H9 (cell line): ENCODE measurements around the gene VAV1. TPM values are rescaled to one million over a fixed set of nuclear protein-coding genes. Genes with fewer than 3 reads are reported as not detected.
"Not testable (repeated sequence)": the region's sequence is repeated elsewhere in the genome, so short reads cannot be mapped to it uniquely, and the experiment has no call there.

Source experiments
- DNase-seq: peaks from one replicate; pipeline ENCODE4 v3.0.0-alpha.2; 2017
- H2AFZ ChIP-seq: one replicate; pipeline ENCODE4 v1.6.1; 2013; ENCODE audit warnings: mild to moderate bottlenecking, low read length, control low read depth, moderate library complexity
- H2AK5ac ChIP-seq: 2 replicates; pipeline ENCODE4 v1.6.1; 2013; ENCODE audit warnings: low read length, control low read depth, mixed read lengths; ENCODE audit not compliant: insufficient read length
- H2BK120ac ChIP-seq: one replicate; pipeline ENCODE4 v1.6.1; 2013; ENCODE audit warnings: low read depth, mild to moderate bottlenecking, low read length, control low read depth, inconsistent platforms; ENCODE audit not compliant: poor library complexity, severe bottlenecking
- H2BK12ac ChIP-seq: 2 replicates; pipeline ENCODE4 v1.6.1; 2013; ENCODE audit warnings: low read length, control low read depth, mixed read lengths, low read depth; ENCODE audit not compliant: insufficient read length
- H2BK15ac ChIP-seq: 2 replicates; pipeline ENCODE4 v1.6.1; 2013; ENCODE audit warnings: low read depth, low read length, control low read depth
- H2BK20ac ChIP-seq: one replicate; pipeline ENCODE4 v1.6.1; 2013; ENCODE audit warnings: low read depth, mild to moderate bottlenecking, low read length, control low read depth, inconsistent platforms; ENCODE audit not compliant: poor library complexity, severe bottlenecking
- H2BK5ac ChIP-seq: 2 replicates; pipeline ENCODE4 v1.6.1; 2013; ENCODE audit warnings: low read length, control low read depth, mixed read lengths; ENCODE audit not compliant: insufficient read length
- H3K14ac ChIP-seq: 2 replicates; pipeline ENCODE4 v1.6.1; 2013; ENCODE audit warnings: low read length, control low read depth; ENCODE audit not compliant: insufficient read depth
- H3K18ac ChIP-seq: 2 replicates; pipeline ENCODE4 v1.6.1; 2013; ENCODE audit warnings: low read depth, mild to moderate bottlenecking, mixed read lengths, low read length, control low read depth; ENCODE audit not compliant: insufficient read length
- H3K23ac ChIP-seq: 2 replicates; pipeline ENCODE4 v1.6.1; 2013; ENCODE audit warnings: low read length, control low read depth, mixed read lengths, low read depth; ENCODE audit not compliant: insufficient read length
- H3K23me2 ChIP-seq: 2 replicates; pipeline ENCODE4 v1.6.1; 2013; ENCODE audit warnings: low read depth, mild to moderate bottlenecking, mixed read lengths, low read length, control low read depth; ENCODE audit not compliant: insufficient read length, poor library complexity, severe bottlenecking
- H3K27ac ChIP-seq: 2 replicates; pipeline ENCODE4 v1.5.1; 2013; ENCODE audit warnings: low read length, control low read depth, mixed read lengths, low read depth; ENCODE audit not compliant: insufficient read length
- H3K27me3 ChIP-seq: 2 replicates; pipeline ENCODE4 v1.6.1; 2013; ENCODE audit warnings: low read length, control low read depth, inconsistent platforms; ENCODE audit not compliant: insufficient read depth
- H3K4ac ChIP-seq: 2 replicates; pipeline ENCODE4 v1.6.1; 2013; ENCODE audit warnings: low read depth, mild to moderate bottlenecking, control low read depth, inconsistent platforms, low read length, moderate library complexity
- H3K4me1 ChIP-seq: 2 replicates; pipeline ENCODE4 v1.6.1; 2013; ENCODE audit warnings: low read length, control low read depth, inconsistent platforms; ENCODE audit not compliant: insufficient read depth
- H3K4me2 ChIP-seq: 2 replicates; pipeline ENCODE4 v1.6.1; 2013; ENCODE audit warnings: low read length, control low read depth, mixed read lengths; ENCODE audit not compliant: insufficient read length, insufficient read depth
- H3K56ac ChIP-seq: 2 replicates; pipeline ENCODE4 v1.6.1; 2013; ENCODE audit warnings: low read depth, mild to moderate bottlenecking, mixed read lengths, low read length, control low read depth; ENCODE audit not compliant: insufficient read length
- H3K79me1 ChIP-seq: 2 replicates; pipeline ENCODE4 v1.6.1; 2013; ENCODE audit warnings: low read depth, mild to moderate bottlenecking, moderate library complexity, low read length, control low read depth, inconsistent platforms; ENCODE audit not compliant: insufficient read depth, poor library complexity, severe bottlenecking
- H3K79me2 ChIP-seq: 2 replicates; pipeline ENCODE4 v1.6.1; 2013; ENCODE audit warnings: low read length, control low read depth, inconsistent platforms; ENCODE audit not compliant: insufficient read depth
- H3K9ac ChIP-seq: 2 replicates; pipeline ENCODE4 v1.6.1; 2013; ENCODE audit warnings: low read length, control low read depth, mixed read lengths; ENCODE audit not compliant: insufficient read length; ENCODE audit errors: extremely low read depth
- H3K9me3 ChIP-seq: one replicate; pipeline ENCODE4 v1.6.1; 2013; ENCODE audit warnings: low read depth, low read length, inconsistent platforms; ENCODE audit not compliant: control insufficient read depth
- H3T11ph ChIP-seq: one replicate; pipeline ENCODE4 v1.6.1; 2013; ENCODE audit warnings: mild to moderate bottlenecking, low read length, control low read depth, inconsistent platforms
- H4K20me1 ChIP-seq: one replicate; pipeline ENCODE4 v1.6.1; 2013; ENCODE audit not compliant: control insufficient read depth, insufficient read length, insufficient read depth
- H4K5ac ChIP-seq: 2 replicates; pipeline ENCODE4 v1.6.1; 2013; ENCODE audit warnings: low read depth, mild to moderate bottlenecking, mixed read lengths, low read length, control low read depth; ENCODE audit not compliant: insufficient read length
- H4K8ac ChIP-seq: replicated peaks from 2 replicates; pipeline ENCODE4 v1.6.1; 2013; ENCODE audit warnings: low read length, control low read depth, mixed read lengths, low read depth; ENCODE audit not compliant: insufficient read length
- H4K91ac ChIP-seq: 2 replicates; pipeline ENCODE4 v1.6.1; 2013; ENCODE audit warnings: low read depth, mild to moderate bottlenecking, moderate library complexity, mixed read lengths, low read length, control low read depth; ENCODE audit not compliant: insufficient read length
- H3K27ac Mint-ChIP-seq, 3 experiments: 2 replicates in 2 of 3; 3 replicates in 1 of 3; pipeline ENCODE4 v1.8.0; 2020 to 2021; ENCODE audit warnings: mixed read lengths in 3 of 3, mild to moderate bottlenecking in 1 of 3, moderate library complexity in 1 of 3
- H3K27me3 Mint-ChIP-seq: 2 replicates; pipeline ENCODE4 v1.8.0; 2021; ENCODE audit warnings: low read depth, mild to moderate bottlenecking, moderate library complexity, mixed read lengths
- H3K36me3 Mint-ChIP-seq, 3 experiments: 2 replicates in 2 of 3; 3 replicates in 1 of 3; pipeline ENCODE4 v1.8.0; 2020 to 2021; ENCODE audit warnings: low read depth in 3 of 3, mixed read lengths in 3 of 3; ENCODE audit not compliant: insufficient read depth in 1 of 3
- H3K4me1 Mint-ChIP-seq, 2 experiments: 2 replicates each; pipeline ENCODE4 v1.8.0; 2020; ENCODE audit warnings: mixed read lengths in 2 of 2
- H3K4me3 Mint-ChIP-seq, 2 experiments: 2 replicates in 1 of 2; 3 replicates in 1 of 2; pipeline ENCODE4 v1.8.0; 2020 to 2021; ENCODE audit warnings: mild to moderate bottlenecking in 2 of 2, mixed read lengths in 2 of 2, moderate library complexity in 1 of 2
- H3K9me3 Mint-ChIP-seq, 2 experiments: 2 replicates in 1 of 2; 3 replicates in 1 of 2; pipeline ENCODE4 v1.8.0; 2020; ENCODE audit warnings: mild to moderate bottlenecking in 2 of 2, mixed read lengths in 2 of 2, moderate library complexity in 1 of 2
- WGBS: extraction: QIAGEN DNeasy Blood & Tissue Kit; methylation state at CpG from one replicate; pipeline ENCODE4 v1.1.7; 2013; ENCODE audit warnings: missing lambda C conversion rate, low lambda C conversion rate, mixed read lengths; ENCODE audit not compliant: insufficient read length; ENCODE audit errors: extremely low coverage; 5-methylcytosine and 5-hydroxymethylcytosine counted together
- total RNA-seq: library from RNA; stranded (reverse); gene quantifications from 2 replicates; pipeline ENCODE4 v1.2.1, GENCODE V29; 2021
- TF ChIP-seq, protein P1 (sequence below): fragments of 200-600 bp; sonication (generic); conservative IDR thresholded peaks from 3 replicates; pipeline ENCODE4 v1.8.0; 2021; ENCODE audit warnings: antibody characterized with exemption, mild to moderate bottlenecking

VAV1 gene
- total RNA-seq, 1 experiment from 2014 or later = 0.90 TPM

DNA sequence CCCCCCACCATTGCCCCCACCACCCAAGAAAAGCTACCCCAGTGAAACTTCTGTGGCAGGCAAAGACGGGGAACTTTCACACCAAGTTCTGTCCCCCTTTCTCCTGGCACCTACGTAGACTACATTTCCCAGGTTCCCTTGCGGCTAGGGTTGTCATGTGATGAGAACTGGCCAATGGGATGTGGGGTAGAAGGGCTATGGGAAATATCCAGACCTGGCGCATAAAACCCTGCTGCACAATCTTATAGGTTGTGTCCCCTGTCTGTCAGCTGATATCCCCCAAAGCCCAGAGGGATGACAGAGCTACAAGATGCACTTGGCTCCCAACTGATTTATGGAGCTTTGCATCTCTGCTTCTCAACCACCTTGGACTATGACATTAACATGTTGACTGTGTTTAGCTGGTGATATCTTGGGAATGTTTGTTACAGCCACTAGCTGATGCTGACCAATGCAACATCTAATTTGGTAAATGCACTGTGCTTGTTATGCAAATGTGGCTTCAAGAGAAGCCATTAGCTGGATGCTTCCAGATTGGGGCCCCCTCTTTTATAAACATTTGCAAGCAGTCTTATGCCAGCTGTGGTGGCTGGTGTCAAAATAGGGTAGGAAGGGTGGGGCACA, 11.3 kb upstream of the VAV1 start:
- H4K8ac ChIP-seq = no peak overlapping the region
- no peak overlapping the region for H3T11ph ChIP-seq
- no CpG with 5 or more reads among the region's 4 CpGs for WGBS
- H3K9me3 ChIP-seq = no peaks in the 10 kb centered on the region
- no peak overlapping the region for H4K91ac ChIP-seq
- H3K4me1 ChIP-seq = 0 out of 2 replicates have a peak, but pooled peaks cover 2% of the 10 kb centered on the region
- no peak overlapping the region for H3K4ac ChIP-seq
- no peak overlapping the region for H3K9ac ChIP-seq
- H3K4me1 Mint-ChIP-seq = peaks cover 8 to 10% of the 10 kb centered on the region in 2 experiments
- no peaks in the 10 kb centered on the region for H3K79me1 ChIP-seq
- H2BK20ac ChIP-seq = no peak overlapping the region
- no peak overlapping the region for H3K56ac ChIP-seq
- no peaks in the 10 kb centered on the region for H3K9me3 Mint-ChIP-seq
- H3K79me2 ChIP-seq = no peaks in the 10 kb centered on the region
- no peak overlapping the region for H2AK5ac ChIP-seq
- no peak overlapping the region for H2BK120ac ChIP-seq
- no peaks in the 10 kb centered on the region for H3K27me3 Mint-ChIP-seq
- H3K4me2 ChIP-seq = no peak overlapping the region
- no peak overlapping the region for H2BK5ac ChIP-seq
- H3K27ac ChIP-seq = no peak overlapping the region
- H3K14ac ChIP-seq = no peak overlapping the region
- no peak overlapping the region for H3K27ac Mint-ChIP-seq
- H2BK12ac ChIP-seq = no peak overlapping the region
- no peak overlapping the region for H3K23ac ChIP-seq
- H2AFZ ChIP-seq = no peak overlapping the region
- H3K23me2 ChIP-seq = peaks cover 2% of the 10 kb centered on the region
- peaks cover 12 to 23% (median 15%) of the 10 kb centered on the region in 3 experiments; a peak in 5 of 7 replicates for H3K36me3 Mint-ChIP-seq
- no peak overlapping the region for H3K4me3 Mint-ChIP-seq
- no peaks in the 10 kb centered on the region for H3K27me3 ChIP-seq
- H4K20me1 ChIP-seq = no peaks in the 10 kb centered on the region
- peak; percentile 49 for DNase-seq
- TF ChIP-seq, protein P1, sequence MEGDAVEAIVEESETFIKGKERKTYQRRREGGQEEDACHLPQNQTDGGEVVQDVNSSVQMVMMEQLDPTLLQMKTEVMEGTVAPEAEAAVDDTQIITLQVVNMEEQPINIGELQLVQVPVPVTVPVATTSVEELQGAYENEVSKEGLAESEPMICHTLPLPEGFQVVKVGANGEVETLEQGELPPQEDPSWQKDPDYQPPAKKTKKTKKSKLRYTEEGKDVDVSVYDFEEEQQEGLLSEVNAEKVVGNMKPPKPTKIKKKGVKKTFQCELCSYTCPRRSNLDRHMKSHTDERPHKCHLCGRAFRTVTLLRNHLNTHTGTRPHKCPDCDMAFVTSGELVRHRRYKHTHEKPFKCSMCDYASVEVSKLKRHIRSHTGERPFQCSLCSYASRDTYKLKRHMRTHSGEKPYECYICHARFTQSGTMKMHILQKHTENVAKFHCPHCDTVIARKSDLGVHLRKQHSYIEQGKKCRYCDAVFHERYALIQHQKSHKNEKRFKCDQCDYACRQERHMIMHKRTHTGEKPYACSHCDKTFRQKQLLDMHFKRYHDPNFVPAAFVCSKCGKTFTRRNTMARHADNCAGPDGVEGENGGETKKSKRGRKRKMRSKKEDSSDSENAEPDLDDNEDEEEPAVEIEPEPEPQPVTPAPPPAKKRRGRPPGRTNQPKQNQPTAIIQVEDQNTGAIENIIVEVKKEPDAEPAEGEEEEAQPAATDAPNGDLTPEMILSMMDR = no peak
- H4K5ac ChIP-seq = no peak overlapping the region
- no peak overlapping the region for H2BK15ac ChIP-seq
- no peak overlapping the region for H3K18ac ChIP-seq

DNA sequence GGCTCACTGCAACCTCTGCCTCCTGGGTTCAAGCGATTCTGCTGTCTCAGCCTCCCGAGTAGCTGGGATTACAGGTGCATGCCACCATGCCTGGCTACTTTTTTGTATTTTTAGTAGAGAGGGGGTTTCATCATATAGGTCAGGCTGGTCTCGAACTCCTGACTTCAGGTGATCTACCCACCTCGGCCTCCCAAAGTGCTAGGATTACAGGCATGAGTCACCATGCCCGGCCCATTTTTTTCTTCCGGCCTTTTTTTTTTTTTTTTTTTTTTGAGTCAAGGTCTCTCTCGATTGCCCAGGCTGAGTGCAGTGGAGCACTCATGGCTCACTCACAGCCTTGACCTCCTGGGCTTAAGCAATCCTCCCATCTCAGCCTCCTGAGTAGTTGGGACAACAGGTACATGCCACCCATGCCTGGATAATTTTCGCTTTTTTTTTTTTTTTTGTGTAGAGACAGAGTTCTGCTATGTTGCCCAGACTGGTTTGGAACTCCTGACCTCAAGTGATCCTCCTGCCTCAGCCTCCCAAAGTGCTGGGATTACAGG, 10.2 kb upstream of the VAV1 start:
- H2BK120ac ChIP-seq, H3K79me2 ChIP-seq: not testable (repeated sequence)

More for the DNA sequence above, 10.2 kb upstream of the VAV1 start:
- not testable (repeated sequence) for H3K4me1 ChIP-seq, H3K79me1 ChIP-seq, H2AK5ac ChIP-seq, H3K56ac ChIP-seq, H4K5ac ChIP-seq, H3K14ac ChIP-seq, H2AFZ ChIP-seq, H3K4ac ChIP-seq, H3K9ac ChIP-seq, H2BK12ac ChIP-seq, DNase-seq, H3K27ac ChIP-seq, H3K27me3 ChIP-seq, H4K8ac ChIP-seq, H3T11ph ChIP-seq, H4K20me1 ChIP-seq, H3K18ac ChIP-seq, H2BK5ac ChIP-seq, H3K4me3 Mint-ChIP-seq, H3K9me3 Mint-ChIP-seq, H2BK15ac ChIP-seq, H3K9me3 ChIP-seq, H4K91ac ChIP-seq, H3K27ac Mint-ChIP-seq, H2BK20ac ChIP-seq, H3K4me2 ChIP-seq, H3K23ac ChIP-seq, H3K27me3 Mint-ChIP-seq
- no CpG with 5 or more reads among the region's 8 CpGs for WGBS
- H3K23me2 ChIP-seq = peaks cover 13% of the 10 kb centered on the region
- Mint-ChIP-seq H3K36me3 (peaks cover 12 to 23% (median 15%) of the 10 kb centered on the region in 3 experiments; a peak in 5 of 7 replicates), H3K4me1 (peaks cover 17% of the 10 kb centered on the region in 2 experiments)
